GM18519 (cell line): ENCODE data around the gene DYTN.

Experiments used
- ATAC-seq: cut with Tn5 transposase; IDR thresholded peaks from one replicate; pipeline ENCODE4 v1.9.1; 2021; ENCODE audit warnings: mild to moderate bottlenecking, moderate library complexity; ENCODE audit not compliant: unreplicated experiment, low FRiP score

DYTN gene

GRCh38 chr2:206701952-206702605 lies 16.1 kb downstream of the DYTN start:
- ATAC-seq, result no peak

- no peak for ATAC-seq
Observed at GRCh38 chr2:206700156-206700555, 18.0 kb downstream of the DYTN start.

GRCh38 chr2:206698811-206699210 lies 19.4 kb downstream of the DYTN start:
- no peak for ATAC-seq

GRCh38 chr2:206696910-206697309 lies 21.3 kb downstream of the DYTN start:
- no peak for ATAC-seq

- no peak for ATAC-seq
Observed at GRCh38 chr2:206693399-206694137, 24.6 kb downstream of the DYTN start.

GRCh38 chr2:206692971-206693370 lies 25.2 kb downstream of the DYTN start:
- ATAC-seq, result no peak

GRCh38 chr2:206688990-206689389 lies 29.2 kb downstream of the DYTN start:
- ATAC-seq, result no peak

- no peak for ATAC-seq
Observed at GRCh38 chr2:206688453-206688852, 29.7 kb downstream of the DYTN start.

- ATAC-seq, result no peak
Observed at GRCh38 chr2:206683546-206683945, 34.6 kb downstream of the DYTN start.

GRCh38 chr2:206670531-206671319 lies 47.5 kb downstream of the DYTN start:
- no peak for ATAC-seq

- ATAC-seq, result no peak
Observed at GRCh38 chr2:206665251-206665650, 52.9 kb downstream of the DYTN start.

GRCh38 chr2:206657087-206657486 lies 61.1 kb downstream of the DYTN start:
- ATAC-seq, result no peak

- ATAC-seq, result no peak
Observed at GRCh38 chr2:206647985-206648384, 70.2 kb downstream of the DYTN start.

GRCh38 chr2:206642075-206643025 lies 75.8 kb downstream of the DYTN start, which contains the start of gene FAM237A:
TSS of gene FAM237A (plus strand) at chr2:206642487. CDS start at chr2:206644237, 1,750 bp downstream.
- ATAC-seq, result no peak

- ATAC-seq, result no peak
Observed at GRCh38 chr2:206641226-206641625, 77.0 kb downstream of the DYTN start.

GRCh38 chr2:206639636-206640035 lies 78.6 kb downstream of the DYTN start:
- ATAC-seq, result no peak

- no peak for ATAC-seq
Observed at GRCh38 chr2:206635015-206635414, 83.2 kb downstream of the DYTN start.

- ATAC-seq, result no peak
Observed at GRCh38 chr2:206631340-206631739, 86.9 kb downstream of the DYTN start.

GRCh38 chr2:206627632-206628031 lies 90.6 kb downstream of the DYTN start:
- ATAC-seq, result no peak

- no peak for ATAC-seq
Observed at GRCh38 chr2:206626108-206626507, 92.1 kb downstream of the DYTN start.
